ENCODE data around the gene TMEM52. TPM values are rescaled to one million over a fixed set of nuclear protein-coding genes. Genes with fewer than 3 reads are reported as not detected.

The TMEM52 gene
- total and polyA plus RNA-seq, 2 of the 13 experiments (the other 11 are each of a cell fraction or from before 2014, with no cell fraction given), result 13.2 to 18.7 TPM

DNA sequence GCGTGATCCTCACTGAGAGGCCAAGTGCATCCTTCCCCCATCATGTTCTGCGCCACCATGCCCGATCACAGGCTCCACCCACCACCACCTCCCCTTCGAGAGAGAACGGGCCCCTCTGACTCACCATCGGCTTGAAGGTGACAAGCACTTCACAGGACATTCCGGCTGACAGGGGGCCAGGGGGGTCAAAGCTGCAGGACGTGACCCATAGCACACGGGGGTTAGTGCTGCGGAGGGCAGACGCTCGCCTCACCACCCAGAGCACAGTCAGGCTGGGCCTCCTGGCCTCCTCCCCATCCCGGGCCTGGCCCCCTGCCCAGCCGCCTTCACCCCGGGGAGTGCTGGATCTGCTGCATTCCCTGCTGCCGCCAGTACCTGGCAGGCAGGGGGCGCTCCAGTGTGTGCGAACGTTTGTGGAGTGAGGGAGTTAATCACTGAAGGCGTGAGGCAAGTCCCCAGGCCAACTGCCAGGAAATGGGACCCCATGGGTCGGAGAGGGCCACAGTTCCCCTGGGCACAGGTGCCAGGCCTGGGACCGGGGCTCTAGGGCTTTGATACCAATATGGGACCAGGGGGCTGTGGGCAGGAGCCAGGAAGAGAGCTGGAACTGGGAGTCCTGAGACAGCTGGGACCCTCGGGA lies 40.9 kb upstream of the TMEM52 start (continued):
- TF ChIP-seq, protein P1, sequence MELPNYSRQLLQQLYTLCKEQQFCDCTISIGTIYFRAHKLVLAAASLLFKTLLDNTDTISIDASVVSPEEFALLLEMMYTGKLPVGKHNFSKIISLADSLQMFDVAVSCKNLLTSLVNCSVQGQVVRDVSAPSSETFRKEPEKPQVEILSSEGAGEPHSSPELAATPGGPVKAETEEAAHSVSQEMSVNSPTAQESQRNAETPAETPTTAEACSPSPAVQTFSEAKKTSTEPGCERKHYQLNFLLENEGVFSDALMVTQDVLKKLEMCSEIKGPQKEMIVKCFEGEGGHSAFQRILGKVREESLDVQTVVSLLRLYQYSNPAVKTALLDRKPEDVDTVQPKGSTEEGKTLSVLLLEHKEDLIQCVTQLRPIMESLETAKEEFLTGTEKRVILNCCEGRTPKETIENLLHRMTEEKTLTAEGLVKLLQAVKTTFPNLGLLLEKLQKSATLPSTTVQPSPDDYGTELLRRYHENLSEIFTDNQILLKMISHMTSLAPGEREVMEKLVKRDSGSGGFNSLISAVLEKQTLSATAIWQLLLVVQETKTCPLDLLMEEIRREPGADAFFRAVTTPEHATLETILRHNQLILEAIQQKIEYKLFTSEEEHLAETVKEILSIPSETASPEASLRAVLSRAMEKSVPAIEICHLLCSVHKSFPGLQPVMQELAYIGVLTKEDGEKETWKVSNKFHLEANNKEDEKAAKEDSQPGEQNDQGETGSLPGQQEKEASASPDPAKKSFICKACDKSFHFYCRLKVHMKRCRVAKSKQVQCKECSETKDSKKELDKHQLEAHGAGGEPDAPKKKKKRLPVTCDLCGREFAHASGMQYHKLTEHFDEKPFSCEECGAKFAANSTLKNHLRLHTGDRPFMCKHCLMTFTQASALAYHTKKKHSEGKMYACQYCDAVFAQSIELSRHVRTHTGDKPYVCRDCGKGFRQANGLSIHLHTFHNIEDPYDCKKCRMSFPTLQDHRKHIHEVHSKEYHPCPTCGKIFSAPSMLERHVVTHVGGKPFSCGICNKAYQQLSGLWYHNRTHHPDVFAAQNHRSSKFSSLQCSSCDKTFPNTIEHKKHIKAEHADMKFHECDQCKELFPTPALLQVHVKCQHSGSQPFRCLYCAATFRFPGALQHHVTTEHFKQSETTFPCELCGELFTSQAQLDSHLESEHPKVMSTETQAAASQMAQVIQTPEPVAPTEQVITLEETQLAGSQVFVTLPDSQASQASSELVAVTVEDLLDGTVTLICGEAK (IDR thresholded peaks at IDR 0.05), result no peak
- TF ChIP-seq, protein P1 (CRISPR knock-in tag; IDR thresholded peaks at IDR 0.05), result peak; percentile 40; the same call in 1 of the 2 replicates
- TF ChIP-seq SMYD3 (CRISPR knock-in tag; IDR thresholded peaks at IDR 0.05) (0 out of 2 replicates have a peak, but pooled peaks have one; percentile 16), PTBP1 (IDR thresholded peaks at IDR 0.05; ENCODE audit: low read depth, low read length, poor library complexity, severe bottlenecking) (no peak), YEATS2 (CRISPR knock-in tag; IDR thresholded peaks at IDR 0.05; ENCODE audit: borderline replicate concordance) (peak; percentile 57; the same call in 1 of the 2 replicates), U2AF1 (optimal IDR thresholded peaks at IDR 0.05; ENCODE audit: low read depth, low read length) (peak; percentile 64), AGO1 (IDR thresholded peaks at IDR 0.05; ENCODE audit: low read depth, low read length, poor library complexity, severe bottlenecking) (peak; percentile 89), MBD4 (IDR thresholded peaks at IDR 0.05; ENCODE audit: borderline replicate concordance, low read length) (no peak), ZNF772 (CRISPR knock-in tag; IDR thresholded peaks at IDR 0.05) (peak; percentile 84), POGZ (CRISPR knock-in tag; IDR thresholded peaks at IDR 0.05) (peak; percentile 73), TCF7 (IDR thresholded peaks at IDR 0.05; ENCODE audit: low read depth) (peak; percentile 80), HOXA3 (CRISPR knock-in tag; IDR thresholded peaks at IDR 0.05) (peak; percentile 58; the same call in 1 of the 2 replicates), ELF3 (CRISPR knock-in tag; IDR thresholded peaks at IDR 0.05) (peak; percentile 61)
- TF ChIP-seq, protein P2, sequence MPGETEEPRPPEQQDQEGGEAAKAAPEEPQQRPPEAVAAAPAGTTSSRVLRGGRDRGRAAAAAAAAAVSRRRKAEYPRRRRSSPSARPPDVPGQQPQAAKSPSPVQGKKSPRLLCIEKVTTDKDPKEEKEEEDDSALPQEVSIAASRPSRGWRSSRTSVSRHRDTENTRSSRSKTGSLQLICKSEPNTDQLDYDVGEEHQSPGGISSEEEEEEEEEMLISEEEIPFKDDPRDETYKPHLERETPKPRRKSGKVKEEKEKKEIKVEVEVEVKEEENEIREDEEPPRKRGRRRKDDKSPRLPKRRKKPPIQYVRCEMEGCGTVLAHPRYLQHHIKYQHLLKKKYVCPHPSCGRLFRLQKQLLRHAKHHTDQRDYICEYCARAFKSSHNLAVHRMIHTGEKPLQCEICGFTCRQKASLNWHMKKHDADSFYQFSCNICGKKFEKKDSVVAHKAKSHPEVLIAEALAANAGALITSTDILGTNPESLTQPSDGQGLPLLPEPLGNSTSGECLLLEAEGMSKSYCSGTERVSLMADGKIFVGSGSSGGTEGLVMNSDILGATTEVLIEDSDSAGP (CRISPR knock-in tag; IDR thresholded peaks at IDR 0.05; ENCODE audit: borderline replicate concordance), result peak; percentile 78; the same call in 1 of the 2 replicates
- TF ChIP-seq, protein P3, sequence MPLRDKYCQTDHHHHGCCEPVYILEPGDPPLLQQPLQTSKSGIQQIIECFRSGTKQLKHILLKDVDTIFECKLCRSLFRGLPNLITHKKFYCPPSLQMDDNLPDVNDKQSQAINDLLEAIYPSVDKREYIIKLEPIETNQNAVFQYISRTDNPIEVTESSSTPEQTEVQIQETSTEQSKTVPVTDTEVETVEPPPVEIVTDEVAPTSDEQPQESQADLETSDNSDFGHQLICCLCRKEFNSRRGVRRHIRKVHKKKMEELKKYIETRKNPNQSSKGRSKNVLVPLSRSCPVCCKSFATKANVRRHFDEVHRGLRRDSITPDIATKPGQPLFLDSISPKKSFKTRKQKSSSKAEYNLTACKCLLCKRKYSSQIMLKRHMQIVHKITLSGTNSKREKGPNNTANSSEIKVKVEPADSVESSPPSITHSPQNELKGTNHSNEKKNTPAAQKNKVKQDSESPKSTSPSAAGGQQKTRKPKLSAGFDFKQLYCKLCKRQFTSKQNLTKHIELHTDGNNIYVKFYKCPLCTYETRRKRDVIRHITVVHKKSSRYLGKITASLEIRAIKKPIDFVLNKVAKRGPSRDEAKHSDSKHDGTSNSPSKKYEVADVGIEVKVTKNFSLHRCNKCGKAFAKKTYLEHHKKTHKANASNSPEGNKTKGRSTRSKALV (CRISPR knock-in tag; IDR thresholded peaks at IDR 0.05), result no peak
- TF ChIP-seq, protein P4, sequence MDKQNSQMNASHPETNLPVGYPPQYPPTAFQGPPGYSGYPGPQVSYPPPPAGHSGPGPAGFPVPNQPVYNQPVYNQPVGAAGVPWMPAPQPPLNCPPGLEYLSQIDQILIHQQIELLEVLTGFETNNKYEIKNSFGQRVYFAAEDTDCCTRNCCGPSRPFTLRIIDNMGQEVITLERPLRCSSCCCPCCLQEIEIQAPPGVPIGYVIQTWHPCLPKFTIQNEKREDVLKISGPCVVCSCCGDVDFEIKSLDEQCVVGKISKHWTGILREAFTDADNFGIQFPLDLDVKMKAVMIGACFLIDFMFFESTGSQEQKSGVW (CRISPR knock-in tag; IDR thresholded peaks at IDR 0.05; ENCODE audit: borderline replicate concordance), result no peak
